C4-2B (cell line): ENCODE results near the gene NPIPA1.
"Not testable (repeated sequence)": the region's sequence is repeated elsewhere in the genome, so short reads cannot be mapped to it uniquely, and the experiment has no call there.

Experiments used
- H3K27ac ChIP-seq: fragments of 450-650 bp; 2 replicates; pipeline ENCODE4 v1.5.1; 2017
- ZFX ChIP-seq: fragments of 450-650 bp; IDR thresholded peaks from 2 replicates; pipeline ENCODE4 v1.6.1; 2017
- TF ChIP-seq, protein P1 (sequence below): fragments of 450-650 bp; conservative IDR thresholded peaks from 2 replicates; pipeline ENCODE4 v1.5.1; 2017; ENCODE audit warnings: mild to moderate bottlenecking

NPIPA1 gene

DNA sequence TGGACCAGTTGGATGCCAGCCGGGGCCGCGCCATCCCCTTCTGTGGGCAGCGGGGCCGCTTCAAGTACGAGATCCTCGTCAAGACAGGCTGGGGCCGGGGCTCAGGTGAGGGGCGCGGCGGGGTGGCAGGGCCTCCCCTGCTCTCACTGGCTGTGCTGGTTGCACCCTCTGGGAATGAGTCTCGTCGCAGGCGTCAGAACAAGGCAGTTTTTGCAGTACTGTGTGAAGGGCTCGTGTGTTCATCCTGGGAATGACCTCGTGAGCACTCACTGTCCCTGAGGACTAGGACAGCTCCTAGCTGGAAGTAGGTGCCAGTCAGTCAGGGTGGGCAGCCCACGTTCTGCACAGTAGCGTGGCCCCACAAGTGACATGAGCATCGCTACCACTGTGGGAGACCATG lies 6.3 kb upstream of the NPIPA1 start:
- not testable (repeated sequence) for H3K27ac ChIP-seq

DNA sequence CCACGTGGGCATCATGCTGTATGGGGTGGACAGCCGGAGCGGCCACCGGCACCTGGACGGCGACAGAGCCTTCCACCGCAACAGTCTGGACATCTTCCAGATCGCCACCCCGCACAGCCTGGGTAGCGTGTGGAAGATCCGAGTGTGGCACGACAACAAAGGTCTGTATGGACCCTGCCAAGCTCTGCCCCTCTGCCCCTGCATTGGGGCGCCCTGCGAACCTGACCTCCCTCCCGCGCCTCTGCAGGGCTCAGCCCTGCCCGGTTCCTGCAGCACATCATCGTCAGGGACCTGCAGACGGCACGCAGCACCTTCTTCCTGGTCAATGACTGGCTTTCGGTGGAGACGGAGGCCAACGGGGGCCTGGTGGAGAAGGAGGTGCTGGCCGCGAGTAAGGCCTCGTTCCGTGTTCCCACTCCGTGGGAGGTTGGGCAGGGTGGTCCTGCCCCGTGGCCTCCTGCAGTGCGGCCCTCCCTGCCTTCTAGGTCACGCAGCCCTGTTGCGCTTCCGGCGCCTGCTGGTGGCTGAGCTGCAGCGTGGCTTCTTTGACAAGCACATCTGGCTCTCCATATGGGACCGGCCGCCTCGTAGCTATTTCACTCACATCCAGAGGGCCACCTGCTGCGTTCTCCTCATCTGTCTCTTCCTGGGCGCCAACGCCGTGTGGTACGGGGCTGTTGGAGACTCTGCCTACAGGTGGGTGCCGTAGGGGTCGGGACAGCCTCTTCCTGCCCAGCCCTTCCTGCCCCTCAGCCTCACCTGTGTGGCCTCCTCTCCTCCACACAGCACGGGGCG lies 4.5 kb upstream of the NPIPA1 start:
- H3K27ac ChIP-seq: not testable (repeated sequence)

DNA sequence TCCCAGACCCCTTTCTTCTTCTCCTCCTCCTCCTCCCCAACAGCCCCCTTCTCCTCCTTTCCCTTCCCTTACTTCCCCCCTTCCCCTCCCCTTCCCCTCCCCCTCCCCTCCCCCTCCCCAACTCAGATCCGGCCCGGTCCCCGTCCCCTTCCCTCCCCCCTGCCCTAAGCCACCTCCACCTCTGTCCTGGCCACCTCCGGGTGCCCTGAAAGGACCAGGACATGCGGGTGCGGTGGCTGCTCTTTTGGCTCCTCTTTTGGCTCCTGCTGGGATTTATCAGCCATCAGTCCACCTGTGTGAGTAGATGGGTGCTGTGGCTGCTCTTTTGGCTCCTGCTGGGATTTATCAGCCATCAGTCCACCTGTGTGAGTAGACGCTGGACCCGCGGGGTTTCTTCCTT lies 751 bp downstream of the NPIPA1 start:
- not testable (repeated sequence) for H3K27ac ChIP-seq

DNA sequence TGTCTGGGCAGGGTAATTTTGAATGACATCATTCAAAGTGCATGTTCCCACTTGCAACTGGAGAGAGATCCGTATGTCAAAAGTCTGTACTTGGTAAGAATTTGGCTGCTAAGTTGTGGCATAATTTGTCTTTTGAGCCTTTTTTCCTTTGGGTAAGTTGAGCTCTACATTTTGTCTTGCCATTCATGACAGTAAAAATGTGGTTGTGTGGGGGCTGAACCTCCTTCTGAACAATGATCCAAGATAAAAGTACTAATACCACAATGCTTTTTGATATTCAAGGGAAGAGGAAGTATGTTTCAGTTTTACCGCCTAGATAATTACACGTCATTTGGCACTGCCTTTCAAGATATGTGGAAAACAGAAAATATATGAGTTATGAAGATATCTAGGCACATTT lies 5.4 kb downstream of the NPIPA1 start:
- H3K27ac ChIP-seq: not testable (repeated sequence)

DNA sequence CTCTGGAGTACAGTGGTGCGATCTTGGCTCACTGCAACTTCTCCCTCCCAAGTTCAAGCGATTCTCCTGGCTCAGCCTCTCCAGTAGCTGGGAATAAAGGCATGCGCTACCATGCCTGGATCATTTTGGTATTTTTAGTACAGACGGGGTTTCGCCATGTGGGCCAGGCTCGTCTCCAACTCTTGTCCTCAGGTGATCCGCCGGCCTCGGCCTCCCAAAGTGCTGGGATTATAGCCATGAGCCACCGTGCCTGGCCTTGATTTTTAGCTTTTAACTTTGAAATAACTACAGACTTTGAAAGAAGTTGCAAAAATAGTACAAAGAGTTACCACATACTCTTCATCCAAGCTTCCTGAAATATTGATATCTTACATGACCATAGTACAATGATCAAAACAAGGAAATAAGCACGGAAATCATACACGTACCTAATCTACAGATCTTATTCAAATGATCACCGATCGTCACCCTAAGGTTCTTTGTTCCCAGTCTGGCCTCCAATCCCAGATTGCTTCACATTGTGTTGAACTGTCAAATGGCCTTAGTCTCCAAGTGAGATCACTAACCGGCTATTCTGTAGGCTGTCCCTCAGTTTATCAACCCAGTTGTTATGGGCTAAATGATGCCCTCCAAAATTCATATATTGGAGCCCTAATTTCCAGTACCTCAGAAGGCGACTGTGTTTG lies 18.4 kb downstream of the NPIPA1 start:
- no peak overlapping the region for H3K27ac ChIP-seq
- TF ChIP-seq, protein P1, sequence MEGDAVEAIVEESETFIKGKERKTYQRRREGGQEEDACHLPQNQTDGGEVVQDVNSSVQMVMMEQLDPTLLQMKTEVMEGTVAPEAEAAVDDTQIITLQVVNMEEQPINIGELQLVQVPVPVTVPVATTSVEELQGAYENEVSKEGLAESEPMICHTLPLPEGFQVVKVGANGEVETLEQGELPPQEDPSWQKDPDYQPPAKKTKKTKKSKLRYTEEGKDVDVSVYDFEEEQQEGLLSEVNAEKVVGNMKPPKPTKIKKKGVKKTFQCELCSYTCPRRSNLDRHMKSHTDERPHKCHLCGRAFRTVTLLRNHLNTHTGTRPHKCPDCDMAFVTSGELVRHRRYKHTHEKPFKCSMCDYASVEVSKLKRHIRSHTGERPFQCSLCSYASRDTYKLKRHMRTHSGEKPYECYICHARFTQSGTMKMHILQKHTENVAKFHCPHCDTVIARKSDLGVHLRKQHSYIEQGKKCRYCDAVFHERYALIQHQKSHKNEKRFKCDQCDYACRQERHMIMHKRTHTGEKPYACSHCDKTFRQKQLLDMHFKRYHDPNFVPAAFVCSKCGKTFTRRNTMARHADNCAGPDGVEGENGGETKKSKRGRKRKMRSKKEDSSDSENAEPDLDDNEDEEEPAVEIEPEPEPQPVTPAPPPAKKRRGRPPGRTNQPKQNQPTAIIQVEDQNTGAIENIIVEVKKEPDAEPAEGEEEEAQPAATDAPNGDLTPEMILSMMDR: no peak
- TF ChIP-seq ZFX: no peak

DNA sequence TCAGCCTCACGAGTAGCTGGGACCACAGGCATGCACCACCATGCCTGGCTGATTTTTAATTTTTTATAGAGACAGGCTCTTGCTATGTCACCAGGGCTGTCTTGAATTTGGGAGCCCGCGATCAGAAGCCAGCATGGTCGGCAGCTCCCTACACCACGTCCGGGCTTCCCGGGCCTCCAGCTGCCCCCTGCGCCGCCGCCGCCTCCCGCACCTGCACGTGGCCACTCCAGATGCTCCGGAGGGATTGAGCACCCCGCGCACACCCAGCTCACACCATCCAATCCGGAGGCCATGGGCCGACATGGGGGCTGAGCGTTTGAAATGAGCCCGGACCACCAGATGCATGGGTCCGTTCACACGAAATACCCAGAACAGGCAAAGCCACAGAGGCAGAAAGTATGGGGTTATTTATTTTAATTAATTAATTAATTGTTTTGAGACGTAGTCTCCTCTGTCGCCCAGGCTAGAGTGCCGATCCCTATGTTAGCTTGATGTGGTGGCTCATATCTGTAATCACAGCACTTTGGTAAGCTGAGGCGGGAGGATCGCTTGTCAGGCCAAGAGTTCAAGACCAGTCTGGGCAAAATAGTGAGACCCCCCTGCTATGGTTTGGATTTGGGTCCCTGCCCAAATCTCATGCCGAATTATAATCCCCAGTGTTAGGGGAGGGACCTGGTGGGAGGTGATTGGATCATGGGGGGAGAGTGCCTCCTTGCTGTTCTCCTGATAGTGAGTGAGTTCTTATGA lies 20.5 kb downstream of the NPIPA1 start:
- TF ChIP-seq, protein P1: no peak
- TF ChIP-seq ZFX: no peak

DNA sequence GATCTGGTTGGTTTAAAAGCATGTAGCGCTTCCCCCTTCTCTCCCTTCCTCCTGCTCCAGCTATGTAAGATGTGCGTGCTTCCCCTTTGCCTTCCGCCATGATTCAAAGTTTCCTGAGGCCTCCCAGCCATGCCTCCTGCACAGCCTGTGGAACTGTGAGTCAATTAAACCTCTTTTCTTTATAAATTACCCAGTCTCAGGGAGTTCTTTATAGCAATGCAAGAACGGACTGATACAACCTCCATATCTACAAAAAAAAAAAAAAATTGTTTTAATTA lies 21.0 kb downstream of the NPIPA1 start:
- no peak overlapping the region for H3K27ac ChIP-seq

More for the DNA sequence above, 20.5 kb downstream of the NPIPA1 start:
- no peak overlapping the region for H3K27ac ChIP-seq

DNA sequence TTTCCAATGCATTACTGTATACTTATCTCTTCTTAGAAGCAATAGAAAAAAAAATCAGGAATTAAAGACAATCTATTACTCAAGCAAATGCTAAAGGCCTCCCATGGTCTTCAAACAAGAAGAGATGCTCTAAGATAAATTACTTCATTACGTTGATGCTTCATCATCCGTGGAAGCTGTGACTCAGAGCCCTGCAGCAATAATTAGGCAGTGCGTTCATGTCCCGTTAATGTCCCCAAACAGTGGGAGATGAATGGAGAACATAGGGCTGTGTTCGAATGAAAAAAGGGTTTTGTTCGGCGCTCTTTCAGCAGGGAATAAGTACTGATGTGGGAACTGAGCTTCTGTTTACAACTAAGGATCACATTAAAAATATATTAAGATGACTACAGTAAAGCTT lies 21.7 kb downstream of the NPIPA1 start:
- TF ChIP-seq, protein P1: no peak
- TF ChIP-seq ZFX: no peak
- H3K27ac ChIP-seq: no peak overlapping the region

More for the DNA sequence above, 21.0 kb downstream of the NPIPA1 start:
- TF ChIP-seq, protein P1: no peak
- no peak for TF ChIP-seq ZFX

DNA sequence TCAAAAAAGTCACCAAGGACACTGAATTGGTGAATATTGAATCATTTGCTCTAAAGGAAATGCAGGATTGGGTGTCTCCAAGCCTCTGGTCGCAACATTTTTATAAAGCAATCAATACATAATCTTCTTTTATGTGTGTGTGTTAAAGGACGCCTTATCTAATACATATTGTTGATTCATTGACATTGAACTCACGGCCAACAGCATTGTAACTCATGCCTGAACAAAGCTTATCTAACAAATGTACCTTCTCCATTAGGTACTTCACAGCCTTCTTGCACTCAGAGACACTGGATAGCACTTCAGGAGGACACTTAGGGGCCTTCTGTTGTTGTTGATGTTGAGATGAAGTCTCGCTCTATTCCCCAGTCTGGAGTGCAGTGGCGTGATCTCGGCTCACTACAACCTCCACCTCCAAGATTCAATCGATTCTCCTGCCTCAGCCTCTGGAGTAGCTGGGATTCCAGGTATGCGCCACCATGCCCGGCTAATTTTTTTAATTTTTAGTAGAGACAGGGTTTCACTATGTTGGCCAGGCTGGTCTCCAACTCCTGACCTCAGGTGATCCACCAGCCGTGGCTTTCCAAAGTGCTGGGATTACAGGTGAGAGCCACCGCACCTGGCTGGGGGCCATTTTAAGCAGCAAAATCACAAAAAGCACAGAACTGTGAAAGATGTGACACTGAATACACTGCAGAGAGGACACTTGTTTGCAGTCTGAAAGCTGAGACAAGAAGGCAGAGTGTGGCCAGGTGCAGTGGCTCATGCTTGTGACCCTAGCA lies 24.4 kb downstream of the NPIPA1 start:
- H3K27ac ChIP-seq: no peak overlapping the region
- TF ChIP-seq ZFX: no peak
- TF ChIP-seq, protein P1: no peak
